Skeletal muscle satellite cell (primary cell): ENCODE measurements around the gene SETD4.

Source experiments
- H3K27me3 ChIP-seq: 2 replicates; pipeline ENCODE4 v1.7.0; 2013; ENCODE audit warnings: low read length; ENCODE audit not compliant: control insufficient read depth, insufficient read depth
- H3K36me3 ChIP-seq: 2 replicates; pipeline ENCODE4 v1.7.0; 2013; ENCODE audit warnings: mild to moderate bottlenecking, control low read depth, low read length; ENCODE audit not compliant: insufficient read depth
- H3K4me1 ChIP-seq: 2 replicates; pipeline ENCODE4 v1.7.0; 2013; ENCODE audit warnings: low read length; ENCODE audit not compliant: control insufficient read depth, insufficient read depth
- H3K4me2 ChIP-seq: 2 replicates; pipeline ENCODE4 v1.7.0; 2013; ENCODE audit warnings: mild to moderate bottlenecking, low read length
- H3K4me3 ChIP-seq: 2 replicates; pipeline ENCODE4 v1.7.0; 2013; ENCODE audit warnings: low read length
- H3K9ac ChIP-seq: 2 replicates; pipeline ENCODE4 v1.7.0; 2013; ENCODE audit warnings: mild to moderate bottlenecking, low read depth, low read length, moderate library complexity
- H3K9me3 ChIP-seq: replicated peaks from 2 replicates; pipeline ENCODE4 v1.7.0; 2013; ENCODE audit warnings: mild to moderate bottlenecking, control low read depth, low read length

Gene SETD4

GRCh38 chr21:36022427-36023091, 37.8 kb downstream of the SETD4 start:
- H3K27me3 ChIP-seq = peaks cover 14% of the 10 kb centered on the region
- H3K4me1 ChIP-seq = peaks cover 8% of the 10 kb centered on the region
- H3K4me2 ChIP-seq = no peak overlapping the region
- no peaks in the 10 kb centered on the region for H3K9me3 ChIP-seq
- no peaks in the 10 kb centered on the region for H3K36me3 ChIP-seq
- no peak overlapping the region for H3K4me3 ChIP-seq
- H3K9ac ChIP-seq = no peak overlapping the region

DNA sequence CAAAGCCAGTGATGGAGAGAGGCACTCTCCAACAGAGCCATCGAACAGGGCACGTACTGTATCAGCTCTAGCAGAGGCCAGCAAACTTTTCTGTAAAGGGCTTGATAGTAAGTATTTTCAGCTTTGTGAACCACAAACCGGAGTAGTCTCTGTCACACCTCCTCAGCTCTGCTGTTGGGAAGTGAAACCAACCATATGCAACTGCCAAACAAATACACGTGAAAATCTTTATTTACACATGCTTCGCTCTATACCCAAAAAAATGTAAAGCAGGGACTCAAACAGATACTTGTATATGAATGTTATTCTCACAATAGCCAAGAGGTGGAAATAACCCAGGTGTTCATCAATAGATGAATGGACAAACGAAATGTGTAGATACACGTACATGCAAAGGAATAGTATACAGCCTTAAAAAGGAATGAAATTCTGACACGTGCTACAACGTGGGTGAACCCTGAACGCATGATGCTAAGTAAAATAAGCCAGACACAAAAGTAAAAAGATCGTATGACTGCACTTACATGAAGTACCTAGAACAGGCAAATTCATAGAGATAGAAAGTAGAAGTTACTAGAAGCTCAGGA, 39.0 kb downstream of the SETD4 start:
- H3K36me3 ChIP-seq = no peaks in the 10 kb centered on the region
- no peaks in the 10 kb centered on the region for H3K9me3 ChIP-seq
- H3K27me3 ChIP-seq = peaks cover 19% of the 10 kb centered on the region
- peaks cover 8% of the 10 kb centered on the region for H3K4me1 ChIP-seq
- no peak overlapping the region for H3K4me3 ChIP-seq
- no peak overlapping the region for H3K9ac ChIP-seq
- no peak overlapping the region for H3K4me2 ChIP-seq

GRCh38 chr21:36015045-36015444, 45.3 kb downstream of the SETD4 start:
- no peaks in the 10 kb centered on the region for H3K36me3 ChIP-seq

DNA sequence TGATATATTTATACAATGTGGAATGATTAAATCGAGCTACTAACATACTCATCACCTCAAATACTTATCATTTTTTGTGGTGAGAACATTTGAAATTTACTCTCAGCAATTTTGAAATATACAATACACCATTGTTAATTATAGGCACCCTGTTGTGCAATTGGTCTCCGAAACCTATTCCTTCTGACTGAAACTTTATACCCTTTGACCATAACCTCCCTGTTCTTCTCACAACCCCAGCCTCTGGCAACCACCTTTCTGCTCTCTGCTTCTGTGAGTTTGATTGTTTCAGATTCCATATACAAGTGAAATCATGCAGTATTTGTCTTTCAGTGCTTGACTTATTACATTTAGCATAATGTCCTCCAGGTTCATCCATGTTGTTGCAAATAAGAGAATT, 49.5 kb downstream of the SETD4 start:
- Histone ChIP-seq H3K9ac (no peak overlapping the region), H3K4me2 (no peak overlapping the region)

More at GRCh38 chr21:36015045-36015444, 45.3 kb downstream of the SETD4 start:
- H3K9me3 ChIP-seq = no peaks in the 10 kb centered on the region
- peaks cover 47% of the 10 kb centered on the region for H3K27me3 ChIP-seq
- no peak overlapping the region for H3K4me2 ChIP-seq
- no peak overlapping the region for H3K4me3 ChIP-seq
- H3K9ac ChIP-seq = no peak overlapping the region
- H3K4me1 ChIP-seq = no peaks in the 10 kb centered on the region

DNA sequence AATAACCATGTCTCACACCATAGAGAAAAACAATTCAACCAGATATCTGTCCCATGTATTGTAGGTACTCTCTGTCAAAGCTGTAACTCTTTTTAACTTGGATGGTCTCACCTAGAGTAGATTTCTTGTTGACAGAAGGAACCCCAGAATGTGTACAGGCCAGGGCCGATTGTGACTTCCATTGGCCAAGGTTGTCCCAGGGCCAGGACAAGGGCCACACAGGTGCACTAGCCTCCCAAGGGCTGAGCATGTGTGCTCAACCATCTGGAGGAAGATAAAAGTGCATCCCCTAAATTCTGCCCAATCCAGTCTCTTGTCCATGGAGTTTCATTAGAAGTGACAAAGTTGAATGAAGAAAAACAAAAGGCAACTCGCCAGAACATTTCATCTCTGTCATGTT, 51.8 kb downstream of the SETD4 start:
- H3K4me3 ChIP-seq = no peak overlapping the region
- H3K27me3 ChIP-seq = peaks cover 49% of the 10 kb centered on the region
- no peak overlapping the region for H3K9ac ChIP-seq
- H3K4me2 ChIP-seq = no peak overlapping the region
- no peaks in the 10 kb centered on the region for H3K4me1 ChIP-seq
- H3K36me3 ChIP-seq = no peaks in the 10 kb centered on the region
- no peaks in the 10 kb centered on the region for H3K9me3 ChIP-seq

More for the DNA sequence above, 49.5 kb downstream of the SETD4 start:
- no peak overlapping the region for H3K4me3 ChIP-seq
- no peaks in the 10 kb centered on the region for H3K4me1 ChIP-seq
- no peaks in the 10 kb centered on the region for H3K36me3 ChIP-seq
- peaks cover 60% of the 10 kb centered on the region for H3K27me3 ChIP-seq
- no peaks in the 10 kb centered on the region for H3K9me3 ChIP-seq

DNA sequence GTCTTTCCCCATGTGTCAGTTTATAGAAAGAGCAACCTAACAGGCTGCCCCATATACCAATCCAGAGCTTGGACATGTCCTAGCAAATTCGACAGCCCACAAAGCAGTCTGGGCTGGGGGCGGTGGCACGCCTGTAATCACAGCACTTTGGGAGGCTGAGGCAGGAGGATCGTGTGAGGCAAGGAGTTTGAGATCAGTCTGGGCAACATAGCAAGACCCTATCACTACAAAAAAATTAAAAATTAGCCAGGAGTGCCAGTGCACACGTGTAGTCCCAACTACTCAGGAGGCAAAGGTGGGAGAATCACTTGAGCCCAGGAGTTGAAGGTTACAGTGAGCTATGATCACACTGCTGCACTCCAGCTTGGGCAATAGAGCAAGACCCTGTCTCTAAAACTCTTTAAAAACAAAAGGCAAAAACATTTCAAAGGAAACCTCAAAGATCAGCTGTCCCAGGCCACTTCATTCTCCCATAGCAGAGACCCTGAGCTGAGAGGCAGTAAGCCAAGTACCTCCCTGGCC, 54.4 kb downstream of the SETD4 start:
- no peak overlapping the region for H3K4me3 ChIP-seq
- H3K9ac ChIP-seq = no peak overlapping the region
- no peaks in the 10 kb centered on the region for H3K36me3 ChIP-seq
- H3K4me1 ChIP-seq = no peaks in the 10 kb centered on the region
- no peak overlapping the region for H3K4me2 ChIP-seq
- no peaks in the 10 kb centered on the region for H3K9me3 ChIP-seq
- H3K27me3 ChIP-seq = peaks cover 49% of the 10 kb centered on the region

GRCh38 chr21:36005018-36005417, 55.3 kb downstream of the SETD4 start:
- Histone ChIP-seq H3K4me1 (no peaks in the 10 kb centered on the region), H3K27me3 (peaks cover 51% of the 10 kb centered on the region), H3K9ac (no peak overlapping the region), H3K4me3 (no peak overlapping the region), H3K4me2 (no peak overlapping the region), H3K9me3 (no peaks in the 10 kb centered on the region), H3K36me3 (no peaks in the 10 kb centered on the region)

DNA sequence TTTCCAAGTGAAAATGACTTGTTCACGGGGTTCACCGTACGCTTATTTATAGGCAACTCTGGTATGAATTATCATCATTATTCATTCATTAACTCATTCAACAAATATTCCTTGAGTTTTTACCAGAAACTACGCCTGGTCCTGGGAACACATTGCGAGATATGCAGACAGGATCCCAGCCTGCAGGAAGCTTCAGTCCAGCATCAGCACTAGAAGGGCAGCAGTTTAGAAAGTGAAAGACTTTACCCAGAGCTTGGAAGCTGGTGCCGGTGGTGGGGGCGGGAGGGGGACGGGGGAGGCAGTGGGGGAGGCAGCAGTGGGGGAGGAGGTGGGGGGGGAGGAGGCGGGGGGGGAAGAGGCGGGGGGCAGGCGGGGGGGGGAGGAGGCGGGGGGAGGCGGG, 55.9 kb downstream of the SETD4 start:
- H3K27me3 ChIP-seq = peaks cover 51% of the 10 kb centered on the region
- H3K36me3 ChIP-seq = no peaks in the 10 kb centered on the region
- no peaks in the 10 kb centered on the region for H3K9me3 ChIP-seq
- no peak overlapping the region for H3K4me3 ChIP-seq
- H3K4me1 ChIP-seq = no peaks in the 10 kb centered on the region
- no peak overlapping the region for H3K4me2 ChIP-seq
- no peak overlapping the region for H3K9ac ChIP-seq

DNA sequence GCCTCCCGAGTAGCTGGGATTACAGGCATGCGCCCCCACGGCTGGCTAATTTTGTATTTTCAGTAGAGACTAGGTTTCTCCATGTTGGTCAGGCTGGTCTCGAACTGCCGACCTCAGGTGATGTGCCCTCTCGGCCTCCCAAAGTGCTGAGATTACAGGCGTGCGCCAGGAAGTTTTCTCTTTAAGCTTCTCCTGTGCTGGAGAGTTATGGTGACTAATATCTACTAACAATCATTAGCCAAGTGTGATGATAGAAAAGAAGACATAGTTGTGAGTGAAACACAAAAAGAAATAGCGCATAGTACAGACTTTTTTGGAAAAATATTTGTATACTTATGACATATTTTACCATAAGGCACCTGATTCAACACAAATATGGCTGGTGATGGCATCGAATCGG, 56.5 kb downstream of the SETD4 start:
- H3K36me3 ChIP-seq = no peaks in the 10 kb centered on the region
- no peak overlapping the region for H3K4me2 ChIP-seq
- H3K9me3 ChIP-seq = no peaks in the 10 kb centered on the region
- peaks cover 46% of the 10 kb centered on the region for H3K27me3 ChIP-seq
- no peak overlapping the region for H3K4me3 ChIP-seq
- no peak overlapping the region for H3K9ac ChIP-seq
- no peaks in the 10 kb centered on the region for H3K4me1 ChIP-seq

DNA sequence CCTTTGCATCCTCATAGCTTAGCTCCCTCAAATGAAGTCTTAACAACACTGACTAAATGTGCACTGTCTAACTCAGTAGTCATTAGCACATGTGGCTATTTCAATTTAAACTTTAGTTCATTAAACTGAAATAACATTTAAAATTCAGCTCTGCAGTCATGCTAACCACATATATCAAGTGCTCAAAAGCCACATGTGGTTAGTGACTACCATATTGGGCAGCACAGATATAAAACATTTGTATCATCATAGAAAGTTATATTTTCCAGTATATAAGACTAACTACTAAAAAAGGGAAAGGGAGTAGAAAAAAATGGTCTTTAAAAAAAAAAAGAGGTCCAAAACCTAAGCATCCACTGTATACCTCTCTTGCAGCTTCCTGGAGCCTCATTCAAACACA, 64.1 kb downstream of the SETD4 start:
- Histone ChIP-seq H3K9ac (no peak overlapping the region), H3K4me2 (no peak overlapping the region), H3K27me3 (peaks cover 60% of the 10 kb centered on the region)

DNA sequence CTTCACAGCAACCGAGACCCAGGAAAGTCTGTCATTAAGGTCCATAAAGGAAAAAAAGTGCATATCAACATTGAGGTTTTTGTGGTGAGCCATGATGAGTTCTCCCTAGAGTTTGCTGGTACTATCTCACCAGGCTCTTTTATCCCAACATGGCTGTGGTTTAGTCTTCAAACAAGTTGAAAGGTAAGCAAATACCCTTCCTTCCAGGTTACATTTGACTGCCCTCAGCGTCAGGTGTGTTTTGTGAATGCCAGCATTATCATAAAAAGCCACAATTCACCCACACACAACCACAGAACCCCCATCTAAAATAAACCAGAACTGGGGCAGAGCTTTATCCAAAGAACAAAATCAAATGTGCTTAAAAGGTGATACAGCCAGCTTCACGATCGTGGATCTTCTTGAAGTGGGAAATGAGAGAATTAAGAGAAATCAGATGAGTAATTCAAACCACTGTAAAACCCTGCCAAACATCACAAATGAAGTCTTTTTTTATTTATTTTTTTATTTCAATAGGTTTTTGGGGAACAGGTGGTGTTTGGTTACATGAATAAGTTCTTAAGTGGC, 64.7 kb downstream of the SETD4 start:
- no peaks in the 10 kb centered on the region for H3K36me3 ChIP-seq
- no peak overlapping the region for H3K4me3 ChIP-seq
- H3K4me1 ChIP-seq = no peaks in the 10 kb centered on the region
- peaks cover 56% of the 10 kb centered on the region for H3K27me3 ChIP-seq
- no peaks in the 10 kb centered on the region for H3K9me3 ChIP-seq
- H3K9ac ChIP-seq = no peak overlapping the region
- H3K4me2 ChIP-seq = no peak overlapping the region

More for the DNA sequence above, 64.1 kb downstream of the SETD4 start:
- Histone ChIP-seq H3K36me3 (no peaks in the 10 kb centered on the region), H3K4me1 (no peaks in the 10 kb centered on the region), H3K9me3 (no peaks in the 10 kb centered on the region), H3K4me3 (no peak overlapping the region)
